ENCODE measurements around the gene TESK2. TPM values are rescaled to one million over a fixed set of nuclear protein-coding genes. Genes with fewer than 3 reads are reported as not detected.

Gene TESK2
- total RNA-seq, 2 experiments from 2014 or later = 4.6 to 6.0 TPM

Other genes with a start within 250 kb of the TESK2 start
- 10 to 100 TPM; 12.7 to 14.3 TPM for gene HPDL, start 164.3 kb downstream of the TESK2 start, total RNA-seq
- gene TOE1, start 151.0 kb downstream of the TESK2 start, total RNA-seq = 10 to 100 TPM; 22.8 to 23.1 TPM
- 10 to 100 TPM; 49.2 to 51.8 TPM for gene MUTYH, start 150.7 kb downstream of the TESK2 start, total RNA-seq
- 1 to 10 TPM; 5.1 to 5.7 TPM for gene CCDC163, start 8.9 kb upstream of the TESK2 start, total RNA-seq
- 1 to 10 TPM; 6.0 to 6.2 TPM for gene MMACHC, start 9.1 kb upstream of the TESK2 start, total RNA-seq
- 100 to 1,000 TPM; 479 to 481 TPM for gene PRDX1, start 30.7 kb upstream of the TESK2 start, total RNA-seq
- gene AKR1A1, start 59.7 kb upstream of the TESK2 start, total RNA-seq = 100 to 1,000 TPM; 184 TPM
- gene NASP, start 92.9 kb upstream of the TESK2 start, total RNA-seq = 100 to 1,000 TPM; 233 to 235 TPM
- gene CCDC17, start 132.9 kb upstream of the TESK2 start, total RNA-seq = 1 to 10 TPM; 1.1 to 1.3 TPM
- gene GPBP1L1, start 195.4 kb upstream of the TESK2 start, total RNA-seq = 100 to 1,000 TPM; 106 TPM
- gene TMEM69, start 197.0 kb upstream of the TESK2 start, total RNA-seq = 10 to 100 TPM; 34.0 to 34.5 TPM